Mesenchymal stem cell (in vitro differentiated cells and primary cell): Measurements from ENCODE around the gene PPP2R5A.
A peak's percentile ranks its signal among the peaks of the same experiment; 100 is the strongest.
"Not testable (repeated sequence)": the region's sequence is repeated elsewhere in the genome, so short reads cannot be mapped to it uniquely, and the experiment has no call there.

ENCODE experiments used
- DNase-seq: peaks from one replicate; pipeline ENCODE4 v3.0.0-alpha.2; 2013
- H2AFZ ChIP-seq: one replicate; pipeline ENCODE4 v1.6.1; 2013; ENCODE audit warnings: low read depth, mild to moderate bottlenecking, control low read depth, inconsistent platforms, low read length, moderate library complexity
- H2AK5ac ChIP-seq: 2 replicates; pipeline ENCODE4 v1.6.1; 2013; ENCODE audit warnings: low read length, moderate library complexity, mild to moderate bottlenecking, inconsistent platforms; ENCODE audit not compliant: severe bottlenecking
- H2BK120ac ChIP-seq: one replicate; pipeline ENCODE4 v1.6.1; 2013; ENCODE audit warnings: low read depth, mild to moderate bottlenecking, inconsistent platforms, low read length, moderate library complexity
- H2BK12ac ChIP-seq, 2 experiments: one replicate each; pipeline ENCODE4 v1.6.1; 2013; ENCODE audit warnings: inconsistent platforms in 2 of 2, low read length in 2 of 2, mild to moderate bottlenecking in 2 of 2, moderate library complexity in 2 of 2, control low read depth in 1 of 2
- H2BK15ac ChIP-seq: one replicate; pipeline ENCODE4 v1.6.1; 2013; ENCODE audit warnings: mild to moderate bottlenecking, low read depth, inconsistent platforms; ENCODE audit not compliant: poor library complexity, severe bottlenecking
- H2BK5ac ChIP-seq: 2 replicates; pipeline ENCODE4 v1.6.1; 2013; ENCODE audit warnings: low read depth, mild to moderate bottlenecking, low read length, control low read depth, inconsistent platforms; ENCODE audit not compliant: poor library complexity, severe bottlenecking
- H3K14ac ChIP-seq, 2 experiments: one replicate each; pipeline ENCODE4 v1.6.1; 2013; ENCODE audit warnings: inconsistent platforms in 2 of 2, low read length in 2 of 2, control low read depth in 1 of 2, mild to moderate bottlenecking in 1 of 2, moderate library complexity in 1 of 2
- H3K18ac ChIP-seq, 2 experiments: one replicate each; pipeline ENCODE4 v1.6.1; 2013; ENCODE audit warnings: inconsistent platforms in 2 of 2, low read length in 2 of 2, control low read depth in 1 of 2, low read depth in 1 of 2, mild to moderate bottlenecking in 1 of 2
- H3K23ac ChIP-seq, 2 experiments: one replicate each; pipeline ENCODE4 v1.6.1; 2013; ENCODE audit warnings: inconsistent platforms in 2 of 2, low read length in 2 of 2, mild to moderate bottlenecking in 2 of 2, moderate library complexity in 2 of 2, control low read depth in 1 of 2
- H3K27ac ChIP-seq: 2 replicates; pipeline ENCODE4 v1.5.1; 2013; ENCODE audit warnings: mild to moderate bottlenecking, moderate library complexity, low read length, control low read depth, inconsistent platforms; ENCODE audit not compliant: poor library complexity, severe bottlenecking
- H3K27me3 ChIP-seq, 2 experiments: 2 replicates each; pipeline versions ENCODE4 v1.6.1 to v1.7.0; 2013; ENCODE audit warnings: low read length in 2 of 2, mild to moderate bottlenecking in 2 of 2, moderate library complexity in 2 of 2, control low read depth in 1 of 2, inconsistent platforms in 1 of 2; ENCODE audit not compliant: control insufficient read depth in 1 of 2, insufficient read depth in 1 of 2
- H3K36me3 ChIP-seq, 2 experiments: 2 replicates each; pipeline versions ENCODE4 v1.6.1 to v1.7.0; 2013; ENCODE audit warnings: low read length in 2 of 2, control low read depth in 1 of 2, inconsistent platforms in 1 of 2, low read depth in 1 of 2, mild to moderate bottlenecking in 1 of 2; ENCODE audit not compliant: insufficient read depth in 2 of 2, control insufficient read depth in 1 of 2
- H3K4ac ChIP-seq, 2 experiments: one replicate each; pipeline ENCODE4 v1.6.1; 2013; ENCODE audit warnings: inconsistent platforms in 2 of 2, low read length in 2 of 2, mild to moderate bottlenecking in 2 of 2, moderate library complexity in 2 of 2, control low read depth in 1 of 2, low read depth in 1 of 2
- H3K4me1 ChIP-seq: 2 replicates; pipeline ENCODE4 v1.6.1; 2013; ENCODE audit warnings: low read depth, low read length, control low read depth; ENCODE audit not compliant: control insufficient read depth, insufficient read depth
- H3K4me2 ChIP-seq: 2 replicates; pipeline ENCODE4 v1.6.1; 2013; ENCODE audit warnings: low read length, mild to moderate bottlenecking, inconsistent platforms; ENCODE audit not compliant: poor library complexity, severe bottlenecking
- H3K4me3 ChIP-seq, 2 experiments: 2 replicates each; pipeline versions ENCODE4 v1.5.1 to v1.7.0; 2013; ENCODE audit warnings: low read length in 2 of 2, mild to moderate bottlenecking in 2 of 2, control low read depth in 1 of 2, low read depth in 1 of 2; ENCODE audit not compliant: insufficient read depth in 1 of 2
- H3K79me1 ChIP-seq: replicated peaks from 2 replicates; pipeline ENCODE4 v1.6.1; 2013; ENCODE audit warnings: mild to moderate bottlenecking, control low read depth, low read length, inconsistent platforms; ENCODE audit not compliant: poor library complexity, severe bottlenecking
- H3K9ac ChIP-seq: 2 replicates; pipeline ENCODE4 v1.7.0; 2013; ENCODE audit warnings: mild to moderate bottlenecking, low read length, moderate library complexity
- H3K9me3 ChIP-seq: 2 replicates; pipeline ENCODE4 v1.7.0; 2013; ENCODE audit warnings: mild to moderate bottlenecking, low read length; ENCODE audit not compliant: control insufficient read depth
- H4K8ac ChIP-seq: one replicate; pipeline ENCODE4 v1.6.1; 2013; ENCODE audit warnings: inconsistent platforms, mild to moderate bottlenecking, low read length, moderate library complexity
- H4K91ac ChIP-seq: one replicate; pipeline ENCODE4 v1.6.1; 2013; ENCODE audit warnings: mild to moderate bottlenecking, low read length, inconsistent platforms
- WGBS: methylation state at CpG from one replicate; pipeline ENCODE4 v1.1.7; 2013; ENCODE audit warnings: mixed read lengths; 5-methylcytosine and 5-hydroxymethylcytosine counted together

The PPP2R5A gene

GRCh38 chr1:212285685-212286555 lies 710 bp downstream of the PPP2R5A start:
- H2BK120ac ChIP-seq: peak overlapping the region; percentile 90
- peak overlapping the region; percentile 57 for H3K4me2 ChIP-seq
- peak overlapping the region; percentile 93 to 94 for H3K4ac ChIP-seq
- H3K79me1 ChIP-seq: peaks cover 1% of the 10 kb centered on the region
- no peaks in the 10 kb centered on the region for H3K27me3 ChIP-seq
- WGBS: under 1% methylated on average over 56 of the region's 85 CpGs
- H2AFZ ChIP-seq: peak overlapping the region; percentile 95
- peak overlapping the region; percentile 99 for H2BK15ac ChIP-seq
- peak overlapping the region; percentile 60 to 94 for H3K23ac ChIP-seq
- H3K14ac ChIP-seq: peak overlapping the region; percentile 0 to 99
- H2AK5ac ChIP-seq: no peak overlapping the region
- H4K91ac ChIP-seq: peak overlapping the region; percentile 94
- H3K18ac ChIP-seq: peak overlapping the region; percentile 96 to 98
- peaks cover 5% of the 10 kb centered on the region for H3K4me1 ChIP-seq
- H2BK5ac ChIP-seq: peak overlapping the region; percentile 90
- no peaks in the 10 kb centered on the region for H3K9me3 ChIP-seq
- peak overlapping the region; percentile 94 to 99 for H3K4me3 ChIP-seq
- no peaks in the 10 kb centered on the region for H3K36me3 ChIP-seq
- H3K9ac ChIP-seq: peak overlapping the region; percentile 89
- H2BK12ac ChIP-seq: peak overlapping the region; percentile 39 to 94
- H4K8ac ChIP-seq: peak overlapping the region; percentile 88
- no peak overlapping the region for H3K27ac ChIP-seq
- peak; percentile 62 for DNase-seq

- Histone ChIP-seq H3K4me3 (peak overlapping the region; percentile 94 to 99), H3K27me3 (no peaks in the 10 kb centered on the region), H3K23ac (peak overlapping the region in 1 of 2 experiments; percentile 46), H3K9ac (peak overlapping the region; percentile 89), H2BK120ac (no peak overlapping the region), H3K9me3 (no peaks in the 10 kb centered on the region), H4K8ac (no peak overlapping the region), H2BK12ac (no peak overlapping the region), H4K91ac (peak overlapping the region; percentile 41), H3K4me1 (peaks cover 8% of the 10 kb centered on the region), H3K14ac (no peak overlapping the region), H3K36me3 (no peaks in the 10 kb centered on the region), H3K4ac (peak overlapping the region; percentile 57 to 93), H3K4me2 (peak overlapping the region; percentile 57), H3K27ac (no peak overlapping the region), H2AK5ac (no peak overlapping the region), H3K18ac (peak overlapping the region; percentile 71 to 98), H2BK15ac (no peak overlapping the region), H3K79me1 (peaks cover 4% of the 10 kb centered on the region), H2BK5ac (no peak overlapping the region), H2AFZ (peak overlapping the region; percentile 95)
- 5% methylated on average over 15 of the region's 17 CpGs for WGBS
- DNase-seq: peak; percentile 37
Measured at GRCh38 chr1:212286556-212287131, 1.4 kb downstream of the PPP2R5A start.

GRCh38 chr1:212287261-212287895 lies 2.2 kb downstream of the PPP2R5A start:
- no peaks in the 10 kb centered on the region for H3K9me3 ChIP-seq
- H2BK120ac ChIP-seq: no peak overlapping the region
- H2BK5ac ChIP-seq: no peak overlapping the region
- H3K4me1 ChIP-seq: peaks cover 8% of the 10 kb centered on the region
- peaks cover 4% of the 10 kb centered on the region for H3K79me1 ChIP-seq
- H2BK12ac ChIP-seq: no peak overlapping the region
- H3K18ac ChIP-seq: no peak overlapping the region
- no peaks in the 10 kb centered on the region for H3K27me3 ChIP-seq
- no peak overlapping the region for H3K14ac ChIP-seq
- no peak overlapping the region for H2AFZ ChIP-seq
- no peak overlapping the region for H3K4ac ChIP-seq
- H3K23ac ChIP-seq: no peak overlapping the region
- no peak overlapping the region for H2BK15ac ChIP-seq
- H2AK5ac ChIP-seq: no peak overlapping the region
- H4K8ac ChIP-seq: no peak overlapping the region
- peak overlapping the region in 1 of 2 experiments; percentile 99 for H3K4me3 ChIP-seq
- no peaks in the 10 kb centered on the region for H3K36me3 ChIP-seq
- H3K9ac ChIP-seq: peak overlapping the region; percentile 89
- H4K91ac ChIP-seq: no peak overlapping the region
- 46% methylated on average over 1 of the region's 3 CpGs for WGBS
- DNase-seq: no peak
- peak overlapping the region; percentile 53 for H3K4me2 ChIP-seq
- no peak overlapping the region for H3K27ac ChIP-seq

GRCh38 chr1:212287995-212288394 lies 2.8 kb downstream of the PPP2R5A start:
- not testable (repeated sequence) for H3K18ac ChIP-seq

More at GRCh38 chr1:212287995-212288394, 2.8 kb downstream of the PPP2R5A start:
- H2BK120ac ChIP-seq, H2BK15ac ChIP-seq, H4K91ac ChIP-seq, H2BK12ac ChIP-seq, H3K4me2 ChIP-seq, H2BK5ac ChIP-seq, DNase-seq, H2AFZ ChIP-seq, H3K9me3 ChIP-seq, H3K4me1 ChIP-seq, H2AK5ac ChIP-seq, H3K36me3 ChIP-seq, H3K79me1 ChIP-seq, H3K27me3 ChIP-seq, H4K8ac ChIP-seq, H3K14ac ChIP-seq, H3K4ac ChIP-seq, H3K27ac ChIP-seq: not testable (repeated sequence)
- peak overlapping the region in 1 of 2 experiments; percentile 89 for H3K23ac ChIP-seq
- peak overlapping the region; percentile 12 for H3K9ac ChIP-seq
- H3K4me3 ChIP-seq: peak overlapping the region in 1 of 2 experiments; percentile 99
- 96% methylated on average over 9 of the region's 9 CpGs for WGBS
